Thyroid gland (tissue), 4 donors: ENCODE measurements around the gene EPB41L4A.
"Not testable (repeated sequence)": the region's sequence is repeated elsewhere in the genome, so short reads cannot be mapped to it uniquely, and the experiment has no call there.

ENCODE experiments used
- CTCF ChIP-seq, 6 experiments: fragments of 200-600 bp in 3 of 6; fragments of 450-650 bp in 3 of 6; sonication (generic) in 3 of 6; IDR thresholded peaks; one replicate each; pipeline ENCODE4 v1.5.1; 2016 to 2019; ENCODE audit warnings: antibody characterized with exemption in 6 of 6, mild to moderate bottlenecking in 2 of 6, inconsistent platforms in 1 of 6, moderate library complexity in 1 of 6
- POLR2A ChIP-seq, 2 donors: fragments of 450-650 bp; IDR thresholded peaks; one replicate each; pipeline ENCODE4 v1.6.1; 2017; ENCODE audit warnings: antibody characterized with exemption in 2 of 2, mild to moderate bottlenecking in 2 of 2, moderate library complexity in 1 of 2

GRCh38 chr5:112208195-112208594 lies 210.9 kb downstream of the EPB41L4A start:
- not testable (repeated sequence) for TF ChIP-seq CTCF, POLR2A (IDR thresholded peaks at IDR 0.05)
